ENCODE results near the gene ACACB.

ACACB gene

GRCh38 chr12:109294286-109294796, 178.0 kb downstream of the ACACB start:
- TF ChIP-seq GATA3 (IDR thresholded peaks at IDR 0.05; ENCODE audit: low read depth, low read length) (no peak), GATA2 (IDR thresholded peaks at IDR 0.05; ENCODE audit: low read depth, low read length) (no peak)

- TF ChIP-seq GATA2 (IDR thresholded peaks at IDR 0.05; ENCODE audit: low read depth, low read length) (no peak), GATA3 (IDR thresholded peaks at IDR 0.05; ENCODE audit: low read depth, low read length) (no peak)
Observed at GRCh38 chr12:109295764-109296425, 179.5 kb downstream of the ACACB start.

DNA sequence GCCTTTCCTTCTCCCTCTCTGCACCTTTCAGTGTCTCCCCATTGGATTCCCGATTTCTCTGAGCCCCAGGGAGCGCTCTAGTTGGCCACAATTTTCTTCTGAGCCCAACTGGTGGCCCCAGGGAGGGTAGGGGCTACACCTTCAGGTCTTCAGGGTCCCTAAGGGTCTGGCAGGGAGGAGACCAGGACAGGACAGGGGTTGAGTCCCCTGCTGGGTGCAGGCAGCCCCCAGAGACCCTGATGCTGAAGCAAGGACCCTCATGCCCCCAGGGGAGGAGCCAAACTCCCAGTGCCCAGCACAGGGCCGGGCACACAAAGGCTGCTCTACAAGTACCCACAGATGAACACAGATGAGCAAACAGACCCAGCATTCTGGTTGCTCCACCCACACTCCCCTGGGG, 180.0 kb downstream of the ACACB start:
- TF ChIP-seq GATA3 (IDR thresholded peaks at IDR 0.05; ENCODE audit: low read depth, low read length) (no peak), GATA2 (IDR thresholded peaks at IDR 0.05; ENCODE audit: low read depth, low read length) (no peak)

DNA sequence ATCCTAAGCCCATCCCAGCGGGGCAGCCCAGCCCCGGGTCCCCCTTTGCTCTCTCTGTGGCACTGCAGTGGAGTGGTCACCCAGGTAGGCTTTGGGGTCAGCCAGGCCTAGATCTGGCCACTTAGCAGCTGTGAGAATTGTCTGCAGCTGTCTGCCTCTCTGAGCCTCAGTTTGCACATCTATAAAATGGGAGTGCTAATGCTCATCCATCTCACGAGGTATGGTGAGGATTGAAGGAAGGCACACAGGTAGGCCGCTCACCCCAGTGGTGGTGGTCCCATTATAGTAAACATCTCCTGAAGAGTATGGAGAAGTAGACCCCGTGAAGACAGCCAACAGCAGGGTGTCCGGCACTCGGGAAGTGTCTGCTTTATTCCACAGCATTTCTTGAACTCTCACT, 183.5 kb downstream of the ACACB start:
- no peak for TF ChIP-seq GATA3 (IDR thresholded peaks at IDR 0.05; ENCODE audit: low read depth, low read length)
- no peak for TF ChIP-seq GATA2 (IDR thresholded peaks at IDR 0.05; ENCODE audit: low read depth, low read length)

- TF ChIP-seq GATA2 (IDR thresholded peaks at IDR 0.05; ENCODE audit: low read depth, low read length) (no peak), GATA3 (IDR thresholded peaks at IDR 0.05; ENCODE audit: low read depth, low read length) (no peak)
Observed at GRCh38 chr12:109301643-109302168, 185.3 kb downstream of the ACACB start.

GRCh38 chr12:109302358-109302757, 186.0 kb downstream of the ACACB start:
- TF ChIP-seq GATA2 (IDR thresholded peaks at IDR 0.05; ENCODE audit: low read depth, low read length) (no peak), GATA3 (IDR thresholded peaks at IDR 0.05; ENCODE audit: low read depth, low read length) (no peak)

- no peak for TF ChIP-seq GATA2 (IDR thresholded peaks at IDR 0.05; ENCODE audit: low read depth, low read length)
- TF ChIP-seq GATA3 (IDR thresholded peaks at IDR 0.05; ENCODE audit: low read depth, low read length): no peak
Observed at GRCh38 chr12:109302770-109303169, 186.4 kb downstream of the ACACB start.

DNA sequence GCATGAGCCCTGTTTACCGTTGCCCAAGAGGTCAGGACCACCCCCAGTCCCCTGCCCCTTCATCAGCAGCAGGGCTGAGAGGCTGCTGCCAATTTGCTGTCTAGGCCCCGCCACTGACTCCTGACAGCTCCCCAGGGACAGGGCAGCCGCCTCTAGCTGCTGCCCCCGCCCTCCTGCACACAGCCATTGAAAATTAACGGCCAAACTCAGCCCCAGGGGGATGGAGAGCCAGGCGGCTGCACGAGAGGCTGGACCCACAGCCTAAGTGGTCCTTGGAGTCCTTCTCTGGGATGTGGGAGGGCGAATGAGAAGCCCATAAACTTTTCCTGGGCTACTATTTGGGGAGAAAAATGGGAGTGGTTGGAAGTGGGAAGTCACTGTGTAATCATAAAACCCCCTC, 188.1 kb downstream of the ACACB start:
- TF ChIP-seq GATA3 (IDR thresholded peaks at IDR 0.05; ENCODE audit: low read depth, low read length): no peak
- no peak for TF ChIP-seq GATA2 (IDR thresholded peaks at IDR 0.05; ENCODE audit: low read depth, low read length)

DNA sequence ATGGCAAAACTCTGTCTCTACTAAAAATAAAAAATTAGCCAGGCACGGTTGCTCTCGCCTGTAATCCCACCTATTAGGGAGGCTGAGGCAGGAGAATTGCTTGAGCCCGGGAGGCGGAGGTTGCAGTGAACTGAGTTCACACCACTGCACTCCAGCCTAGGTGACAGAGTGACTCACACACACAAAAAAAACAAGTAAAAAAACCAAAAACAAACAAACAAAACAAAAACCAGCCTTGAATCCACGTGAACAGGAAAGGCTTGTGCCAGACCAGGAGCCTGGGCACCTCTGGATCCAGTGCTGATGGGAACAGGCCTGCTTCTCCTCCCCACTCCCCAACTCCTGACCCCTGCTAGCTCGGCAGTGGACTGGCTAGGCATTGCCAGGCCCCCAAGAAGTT, 189.2 kb downstream of the ACACB start:
- TF ChIP-seq GATA2 (IDR thresholded peaks at IDR 0.05; ENCODE audit: low read depth, low read length): no peak
- TF ChIP-seq GATA3 (IDR thresholded peaks at IDR 0.05; ENCODE audit: low read depth, low read length): no peak

DNA sequence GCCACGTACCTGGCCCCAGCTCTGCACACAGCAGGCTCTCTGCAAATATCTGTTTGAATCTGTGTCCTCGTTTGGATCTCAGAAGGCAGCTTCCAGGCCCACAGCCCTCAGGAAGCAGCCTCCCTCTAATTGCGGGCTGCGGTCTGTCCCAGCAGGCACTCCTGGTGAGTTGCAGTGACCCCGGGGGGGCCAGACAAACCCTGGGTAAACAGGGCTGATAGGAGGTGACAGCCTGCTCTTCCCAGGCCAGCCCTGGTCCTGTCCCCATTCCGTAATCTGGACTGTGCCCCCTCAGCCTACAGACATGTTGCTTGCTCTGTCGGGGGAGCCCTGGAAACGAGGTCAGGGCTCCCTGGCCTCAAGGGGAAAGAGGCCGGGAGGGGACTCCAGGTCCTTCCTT, 190.7 kb downstream of the ACACB start:
- TF ChIP-seq GATA2 (IDR thresholded peaks at IDR 0.05; ENCODE audit: low read depth, low read length): no peak
- TF ChIP-seq GATA3 (IDR thresholded peaks at IDR 0.05; ENCODE audit: low read depth, low read length): no peak

GRCh38 chr12:109308534-109309380, 192.4 kb downstream of the ACACB start, which contains the start of gene FOXN4:
Gene FOXN4 (minus strand): TSS chr12:109309284. CDS start chr12:109308321, 963 bp downstream.
- no peak for TF ChIP-seq GATA2 (IDR thresholded peaks at IDR 0.05; ENCODE audit: low read depth, low read length)
- TF ChIP-seq GATA3 (IDR thresholded peaks at IDR 0.05; ENCODE audit: low read depth, low read length): no peak

DNA sequence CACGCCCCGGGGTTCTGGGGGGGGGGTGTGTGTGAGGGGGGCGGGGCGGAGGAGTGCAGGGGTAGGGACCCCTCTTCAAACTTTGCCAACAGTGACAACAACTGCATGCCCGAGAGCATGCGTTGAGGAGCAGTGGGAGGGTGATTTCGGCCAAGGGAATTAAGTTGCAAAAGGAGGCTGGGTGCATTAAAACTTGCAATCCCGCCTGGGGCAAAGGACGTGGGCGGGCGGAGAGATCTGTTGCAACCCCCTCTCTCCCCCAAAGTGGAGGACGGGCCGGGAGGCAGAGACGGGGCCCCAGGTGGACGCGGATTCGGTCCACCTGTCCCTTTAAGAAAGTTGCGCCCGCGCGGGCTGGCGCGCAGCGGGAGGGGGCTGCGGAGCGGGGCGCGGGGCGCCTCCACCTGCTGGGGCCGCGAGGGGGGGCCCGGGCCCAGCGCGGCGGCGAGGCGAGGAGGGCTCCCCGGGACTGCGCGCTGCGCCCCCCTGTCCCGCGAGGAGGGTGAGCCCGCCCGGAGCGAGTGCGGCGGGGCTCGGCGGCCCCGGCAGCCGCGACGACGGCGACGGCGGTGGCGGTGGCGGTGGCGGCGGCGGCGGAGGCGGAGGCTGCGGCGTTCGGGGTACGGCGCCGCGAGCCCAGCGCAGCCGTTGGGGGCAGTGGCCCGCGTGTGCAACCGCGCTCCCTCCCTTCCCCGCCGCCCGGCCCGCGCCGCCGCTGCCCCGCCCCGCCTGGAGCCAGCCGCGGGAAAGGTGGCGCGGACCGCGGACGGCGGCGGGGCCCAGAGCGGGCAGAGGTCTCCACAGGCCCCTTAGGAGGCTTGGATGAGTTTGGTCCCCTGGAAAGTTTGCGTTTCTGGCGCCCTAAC, 193.2 kb downstream of the ACACB start:
- no peak for TF ChIP-seq GATA3 (IDR thresholded peaks at IDR 0.05; ENCODE audit: low read depth, low read length)
- TF ChIP-seq GATA2 (IDR thresholded peaks at IDR 0.05; ENCODE audit: low read depth, low read length): no peak

- no peak for TF ChIP-seq GATA3 (IDR thresholded peaks at IDR 0.05; ENCODE audit: low read depth, low read length)
- TF ChIP-seq GATA2 (IDR thresholded peaks at IDR 0.05; ENCODE audit: low read depth, low read length): no peak
Observed at GRCh38 chr12:109310247-109311125, 194.1 kb downstream of the ACACB start.

Measured in SH-SY5Y (cell line).